Measurements from ENCODE around the gene CD14. TPM values are rescaled to one million over a fixed set of nuclear protein-coding genes. Genes with fewer than 3 reads are reported as not detected.
A peak's percentile ranks its signal among the peaks of the same experiment; 100 is the strongest.
"Not testable (repeated sequence)": the region's sequence is repeated elsewhere in the genome, so short reads cannot be mapped to it uniquely, and the experiment has no call there.

CD14 gene
- total RNA-seq, 2 donors from 2014 or later, result 22.9 to 56.5 TPM

DNA sequence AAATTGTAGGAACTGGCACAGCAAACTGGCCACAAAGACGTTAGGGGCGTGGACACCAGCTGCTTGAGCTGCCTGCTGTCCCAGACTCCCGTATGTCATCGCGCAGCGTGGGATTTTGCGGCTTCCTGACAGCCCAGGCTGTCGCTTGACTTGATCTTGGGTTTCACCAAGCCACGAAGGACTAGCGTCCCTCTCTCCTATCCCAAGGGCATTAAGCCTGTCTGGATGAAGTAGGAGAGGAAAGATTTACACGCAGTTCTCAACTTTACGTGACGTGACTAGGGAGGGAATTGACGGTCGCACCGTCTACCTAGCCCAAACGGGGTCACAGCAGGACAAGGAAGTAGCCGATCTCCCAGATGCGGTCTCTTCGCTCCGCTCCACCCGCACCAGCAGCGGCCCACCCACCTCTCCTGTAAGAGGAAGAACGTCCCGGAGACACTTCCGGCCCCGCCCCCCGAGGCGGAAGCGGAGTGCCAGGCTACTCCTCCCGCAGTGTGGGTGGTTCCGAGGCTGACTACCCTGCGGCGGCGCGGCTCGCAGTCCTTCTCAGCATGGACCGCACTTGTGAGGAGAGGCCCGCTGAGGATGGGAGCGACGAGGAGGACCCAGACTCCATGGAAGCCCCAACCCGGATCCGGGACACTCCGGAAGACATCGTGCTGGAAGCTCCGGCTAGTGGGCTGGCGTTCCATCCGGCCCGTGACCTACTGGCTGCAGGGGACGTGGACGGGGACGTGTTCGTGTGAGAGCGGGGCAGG, 31.6 kb upstream of the CD14 start, which contains the start of gene WDR55:
WDR55 (plus strand) TSS at position 546 of the 761 bp plus-strand sequence; CDS start at position 555, 9 bp downstream.
- peak within 1 kb of the TSS; percentile 72 to 74 for H3K4me3 ChIP-seq
- peak; percentile 84 for TF ChIP-seq POLR2A (IDR thresholded peaks at IDR 0.05)
- TF ChIP-seq, protein P1, sequence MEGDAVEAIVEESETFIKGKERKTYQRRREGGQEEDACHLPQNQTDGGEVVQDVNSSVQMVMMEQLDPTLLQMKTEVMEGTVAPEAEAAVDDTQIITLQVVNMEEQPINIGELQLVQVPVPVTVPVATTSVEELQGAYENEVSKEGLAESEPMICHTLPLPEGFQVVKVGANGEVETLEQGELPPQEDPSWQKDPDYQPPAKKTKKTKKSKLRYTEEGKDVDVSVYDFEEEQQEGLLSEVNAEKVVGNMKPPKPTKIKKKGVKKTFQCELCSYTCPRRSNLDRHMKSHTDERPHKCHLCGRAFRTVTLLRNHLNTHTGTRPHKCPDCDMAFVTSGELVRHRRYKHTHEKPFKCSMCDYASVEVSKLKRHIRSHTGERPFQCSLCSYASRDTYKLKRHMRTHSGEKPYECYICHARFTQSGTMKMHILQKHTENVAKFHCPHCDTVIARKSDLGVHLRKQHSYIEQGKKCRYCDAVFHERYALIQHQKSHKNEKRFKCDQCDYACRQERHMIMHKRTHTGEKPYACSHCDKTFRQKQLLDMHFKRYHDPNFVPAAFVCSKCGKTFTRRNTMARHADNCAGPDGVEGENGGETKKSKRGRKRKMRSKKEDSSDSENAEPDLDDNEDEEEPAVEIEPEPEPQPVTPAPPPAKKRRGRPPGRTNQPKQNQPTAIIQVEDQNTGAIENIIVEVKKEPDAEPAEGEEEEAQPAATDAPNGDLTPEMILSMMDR (IDR thresholded peaks at IDR 0.05), result peak in 2 of 4 experiments; percentile 5 to 23
- peak; percentile 97 for TF ChIP-seq POLR2AphosphoS5 (IDR thresholded peaks at IDR 0.05)
- WGBS, result under 1% methylated on average over 36 of the region's 54 CpGs
- H3K4me1 ChIP-seq (replicated peaks), result peaks cover 3% of the 10 kb centered on the region
- intact Hi-C loops (cut with DNase I), result no loop called here
- no peaks in the 10 kb centered on the region for H3K9me3 ChIP-seq
- peak within 1 kb of the TSS; percentile 91 to 92 for H3K27ac ChIP-seq
- H3K36me3 ChIP-seq, result peaks cover 4 to 16% of the 10 kb centered on the region in 2 donors
- no peaks in the 10 kb centered on the region for H3K27me3 ChIP-seq (replicated peaks; ENCODE audit: insufficient read depth)
- DNase-seq (ENCODE audit: low spot score), result peak; percentile 96

DNA sequence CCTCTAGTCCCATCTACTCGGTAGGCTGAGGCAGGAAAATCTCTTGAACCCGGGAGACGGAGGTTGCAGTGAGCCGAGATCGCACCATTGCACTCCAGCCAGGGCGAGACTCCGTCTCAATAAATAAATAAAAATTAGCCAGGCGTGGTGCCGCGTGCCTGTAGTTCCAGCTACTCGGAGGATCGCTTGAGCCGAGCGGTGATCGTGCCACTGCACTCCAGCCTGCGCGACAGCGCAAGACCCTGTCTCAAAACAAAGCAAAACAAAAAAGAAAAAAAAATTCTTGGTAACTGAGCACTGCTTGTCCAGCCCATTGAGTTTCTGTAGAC, 31.0 kb upstream of the CD14 start:
- Histone ChIP-seq H3K4me1 (replicated peaks) (peaks cover 3% of the 10 kb centered on the region), H3K4me3 (peak overlapping the region; percentile 72 to 74), H3K27ac (peak overlapping the region; percentile 91 to 92), H3K36me3 (peaks cover 9 to 16% of the 10 kb centered on the region in 2 donors), H3K27me3 (replicated peaks; ENCODE audit: insufficient read depth) (no peaks in the 10 kb centered on the region), H3K9me3 (no peaks in the 10 kb centered on the region)
- no peak for TF ChIP-seq POLR2A (IDR thresholded peaks at IDR 0.05)
- TF ChIP-seq, protein P1 (IDR thresholded peaks at IDR 0.05), result no peak
- no peak for TF ChIP-seq POLR2AphosphoS5 (IDR thresholded peaks at IDR 0.05)
- peak; percentile 28 for DNase-seq (ENCODE audit: low spot score)
- 11% methylated on average over 18 of the region's 18 CpGs for WGBS
- intact Hi-C loops (cut with DNase I), result no loop called here

DNA sequence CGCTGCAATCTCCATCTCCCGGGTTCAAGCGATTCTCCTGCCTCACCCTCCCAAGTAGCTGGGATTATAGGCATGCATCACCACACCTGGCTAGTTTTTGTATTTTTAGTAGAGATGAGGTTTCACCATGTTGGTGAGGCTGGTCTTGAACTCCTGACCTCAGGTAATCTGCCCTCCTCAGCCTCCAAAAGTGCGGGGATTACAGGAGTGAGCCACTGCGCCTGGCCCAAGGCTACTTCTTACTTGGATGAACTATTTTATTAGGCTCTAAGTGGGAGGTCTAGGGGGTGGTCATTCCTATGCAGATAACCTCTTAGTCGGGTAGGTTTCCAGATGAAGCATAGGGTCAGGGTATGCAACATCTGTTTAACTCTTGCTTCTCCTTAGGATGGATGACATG, 27.4 kb upstream of the CD14 start:
- H3K27ac ChIP-seq; H3K4me1 ChIP-seq (replicated peaks); H3K27me3 ChIP-seq (replicated peaks; ENCODE audit: insufficient read depth); H3K4me3 ChIP-seq; DNase-seq (ENCODE audit: low spot score); intact Hi-C loops (cut with DNase I); H3K9me3 ChIP-seq: not testable (repeated sequence)
- H3K36me3 ChIP-seq, result peaks cover 22 to 30% of the 10 kb centered on the region in 2 donors
- WGBS, result 88% methylated on average over 6 of the region's 6 CpGs

DNA sequence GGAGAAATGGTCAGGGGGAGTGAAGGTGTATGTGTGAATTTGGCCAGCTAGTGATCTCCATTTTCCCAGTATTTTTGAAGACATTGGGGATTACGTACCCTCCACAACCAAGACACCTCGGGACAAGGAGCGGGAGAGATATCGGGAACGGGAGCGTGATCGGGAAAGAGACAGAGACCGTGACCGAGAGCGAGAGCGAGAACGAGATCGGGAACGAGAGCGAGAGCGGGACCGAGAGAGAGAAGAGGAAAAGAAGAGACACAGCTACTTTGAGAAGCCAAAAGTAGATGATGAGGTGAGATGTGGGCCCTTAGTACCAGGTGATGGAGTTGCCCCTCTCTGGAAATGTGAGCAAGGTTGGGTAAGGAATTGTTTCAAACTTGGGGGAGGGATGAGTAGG, 25.9 kb upstream of the CD14 start:
- no peak overlapping the region for H3K4me3 ChIP-seq
- H3K36me3 ChIP-seq, result peaks cover 24 to 35% of the 10 kb centered on the region in 2 donors
- H3K27me3 ChIP-seq (replicated peaks; ENCODE audit: insufficient read depth), result no peaks in the 10 kb centered on the region
- no peaks in the 10 kb centered on the region for H3K9me3 ChIP-seq
- TF ChIP-seq, protein P1 (IDR thresholded peaks at IDR 0.05), result no peak
- TF ChIP-seq POLR2A (IDR thresholded peaks at IDR 0.05) (no peak), POLR2AphosphoS5 (IDR thresholded peaks at IDR 0.05) (no peak)
- no peaks in the 10 kb centered on the region for H3K4me1 ChIP-seq (replicated peaks)
- no peak overlapping the region for H3K27ac ChIP-seq
- WGBS, result 98% methylated on average over 17 of the region's 17 CpGs
- intact Hi-C loops (cut with DNase I), result no loop called here
- DNase-seq (ENCODE audit: low spot score), result no peak

DNA sequence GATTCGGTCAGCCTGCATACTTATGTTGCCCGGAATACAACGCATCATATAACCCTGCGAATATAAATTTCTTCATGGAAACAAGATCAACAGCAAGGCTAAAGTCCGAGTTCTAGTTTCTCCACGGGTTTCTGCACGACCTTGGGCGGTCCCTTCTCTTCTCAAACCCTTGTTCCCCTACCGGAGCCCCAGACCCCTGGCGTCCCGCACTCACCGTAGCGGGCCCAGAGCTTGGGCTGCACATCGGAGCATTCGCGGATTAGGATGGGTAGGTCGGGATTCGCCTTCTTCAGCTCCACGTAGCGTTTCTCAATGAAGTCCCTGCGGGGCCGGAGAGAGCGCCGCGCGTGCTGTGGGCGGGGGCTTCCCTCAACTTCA, 14.1 kb upstream of the CD14 start:
- TF ChIP-seq, protein P1 (IDR thresholded peaks at IDR 0.05), result no peak
- TF ChIP-seq POLR2A (IDR thresholded peaks at IDR 0.05) (no peak), POLR2AphosphoS5 (IDR thresholded peaks at IDR 0.05) (no peak)
- under 1% methylated on average over 26 of the region's 27 CpGs for WGBS
- Histone ChIP-seq H3K4me3 (peak overlapping the region; percentile 62 to 81), H3K9me3 (no peaks in the 10 kb centered on the region), H3K27me3 (replicated peaks; ENCODE audit: insufficient read depth) (no peaks in the 10 kb centered on the region), H3K27ac (peak overlapping the region; percentile 56 to 66), H3K36me3 (peaks cover 0 to 6% of the 10 kb centered on the region in 2 donors), H3K4me1 (replicated peaks) (peaks cover 8% of the 10 kb centered on the region)
- intact Hi-C loops (cut with DNase I), result loop anchor here (5.0 kb wide), 1 partner anchor 85 kb away; the partner anchor contains the start of genes APBB3 and SLC35A4
- DNase-seq (ENCODE audit: low spot score), result no peak
